Neural cell (in vitro differentiated cells): ENCODE measurements around the gene CDH4. TPM values are rescaled to one million over a fixed set of nuclear protein-coding genes. Genes with fewer than 3 reads are reported as not detected.

Source experiments
- H2AFZ ChIP-seq: fragments of 200-600, 300-800 bp; sonication (generic), shearing (Covaris generic); 2 replicates; pipeline ENCODE4 v1.6.0; 2014; ENCODE audit warnings: low read depth, mild to moderate bottlenecking, antibody characterized with exemption, low read length, moderate library complexity
- H3F3A ChIP-seq: fragments of 200-600 bp; shearing (Covaris generic); 2 replicates; pipeline ENCODE4 v1.6.1; 2016; ENCODE audit warnings: mild to moderate bottlenecking, moderate library complexity, mixed read lengths, antibody characterized with exemption, low read length; ENCODE audit not compliant: insufficient read depth, poor library complexity, severe bottlenecking
- H3K27ac ChIP-seq: fragments of 200-600, 300-800 bp; sonication (generic), shearing (Covaris generic); 2 replicates; pipeline ENCODE4 v1.5.1; 2014; ENCODE audit warnings: mild to moderate bottlenecking, low read length, moderate library complexity
- H3K27me3 ChIP-seq: fragments of 300-800, 200-600 bp; sonication (generic), shearing (Covaris generic); 2 replicates; pipeline ENCODE4 v1.6.0; 2014; ENCODE audit warnings: mild to moderate bottlenecking, low read depth, low read length, moderate library complexity; ENCODE audit not compliant: insufficient read depth
- H3K36me3 ChIP-seq: fragments of 300-800, 200-600 bp; sonication (generic), shearing (Covaris generic); 2 replicates; pipeline ENCODE4 v1.5.1; 2014; ENCODE audit warnings: mild to moderate bottlenecking, antibody characterized with exemption, low read length, moderate library complexity; ENCODE audit not compliant: insufficient read depth
- H3K4me2 ChIP-seq: fragments of 300-800, 200-600 bp; sonication (generic), shearing (Covaris generic); 2 replicates; pipeline ENCODE4 v1.6.0; 2014; ENCODE audit warnings: mild to moderate bottlenecking, low read length
- H3K4me3 ChIP-seq: fragments of 300-800, 200-600 bp; sonication (generic), shearing (Covaris generic); 2 replicates; pipeline ENCODE4 v1.5.1; 2014; ENCODE audit warnings: mild to moderate bottlenecking, low read length, moderate library complexity
- H3K79me2 ChIP-seq: fragments of 200-600 bp; shearing (Covaris generic); replicated peaks from 2 replicates; pipeline ENCODE4 v1.6.0; 2014; ENCODE audit warnings: mild to moderate bottlenecking, low read length, moderate library complexity; ENCODE audit not compliant: insufficient read depth
- H3K9ac ChIP-seq: fragments of 300-800, 200-600 bp; sonication (generic), shearing (Covaris generic); 2 replicates; pipeline ENCODE4 v1.6.1; 2016; ENCODE audit warnings: mild to moderate bottlenecking, low read length, mixed read lengths
- H3K9me2 ChIP-seq: fragments of 200-600 bp; shearing (Covaris generic); 2 replicates; pipeline ENCODE4 v1.6.1; 2016; ENCODE audit warnings: mild to moderate bottlenecking, low read length, mixed read lengths; ENCODE audit not compliant: insufficient read depth
- H3K9me3 ChIP-seq: fragments of 200-600, 300-800 bp; sonication (generic), shearing (Covaris generic); 2 replicates; pipeline ENCODE4 v1.6.1; 2016; ENCODE audit warnings: mild to moderate bottlenecking, mixed run types, low read length, moderate library complexity, mixed read lengths
- H4K20me1 ChIP-seq: fragments of 200-600 bp; shearing (Covaris generic); 2 replicates; pipeline ENCODE4 v1.6.1; 2016; ENCODE audit warnings: mild to moderate bottlenecking, mixed run types; ENCODE audit not compliant: insufficient read depth
- CTCF ChIP-seq: fragments of 450-650 bp; IDR thresholded peaks from 2 replicates; pipeline ENCODE4 v1.5.1; 2014; ENCODE audit warnings: antibody characterized with exemption, mild to moderate bottlenecking, moderate library complexity; ENCODE audit not compliant: poor library complexity, severe bottlenecking
- EP300 ChIP-seq: fragments of 450-650 bp; conservative IDR thresholded peaks from 2 replicates; pipeline ENCODE4 v1.6.1; 2014; ENCODE audit warnings: antibody characterized with exemption, mild to moderate bottlenecking, moderate library complexity; ENCODE audit not compliant: poor library complexity, severe bottlenecking
- EZH2 ChIP-seq: fragments of 200-600, 300-800 bp; shearing (Covaris generic), sonication (generic); IDR thresholded peaks from 2 replicates; pipeline ENCODE4 v1.6.1; 2014; ENCODE audit warnings: antibody characterized with exemption, low read length, borderline replicate concordance, mild to moderate bottlenecking; ENCODE audit not compliant: insufficient read depth, poor library complexity, severe bottlenecking
- MXI1 ChIP-seq: fragments of 450-650 bp; conservative IDR thresholded peaks from 2 replicates; pipeline ENCODE4 v1.6.1; 2014; ENCODE audit warnings: antibody characterized with exemption, mild to moderate bottlenecking; ENCODE audit not compliant: poor library complexity, severe bottlenecking
- POLR2AphosphoS5 ChIP-seq: IDR thresholded peaks from 2 replicates; pipeline ENCODE4 v1.6.1; 2012
- RAD21 ChIP-seq: fragments of 450-650 bp; conservative IDR thresholded peaks from 2 replicates; pipeline ENCODE4 v1.6.1; 2014; ENCODE audit warnings: antibody characterized with exemption, mild to moderate bottlenecking, moderate library complexity
- REST ChIP-seq: IDR thresholded peaks from 2 replicates; pipeline ENCODE4 v1.6.1; 2012; ENCODE audit warnings: borderline replicate concordance
- SMC3 ChIP-seq: fragments of 450-650 bp; conservative IDR thresholded peaks from 2 replicates; pipeline ENCODE4 v1.6.1; 2014; ENCODE audit warnings: antibody characterized with exemption, mild to moderate bottlenecking, moderate library complexity; ENCODE audit not compliant: poor library complexity
- TAF1 ChIP-seq: IDR thresholded peaks from 2 replicates; pipeline ENCODE4 v1.6.1; 2012; ENCODE audit warnings: low read depth
- polyA plus RNA-seq: library from polyadenylated mRNA; depleted of rRNA; stranded (reverse); fragments of >200 nt; gene quantifications from 2 replicates; pipeline ENCODE4 v1.2.3, GENCODE V29; 2014

CDH4 gene
- polyA plus RNA-seq, 1 donor from 2014 or later, result 24.6 TPM

GRCh38 chr20:61776491-61777075 lies 524.5 kb downstream of the CDH4 start:
- Histone ChIP-seq H3K36me3 (no peaks in the 10 kb centered on the region), H2AFZ (no peak overlapping the region), H3K9me2 (no peaks in the 10 kb centered on the region), H4K20me1 (no peaks in the 10 kb centered on the region), H3F3A (no peaks in the 10 kb centered on the region), H3K9me3 (no peaks in the 10 kb centered on the region), H3K9ac (no peak overlapping the region), H3K4me3 (no peak overlapping the region), H3K27me3 (no peaks in the 10 kb centered on the region), H3K4me2 (no peak overlapping the region), H3K27ac (no peak overlapping the region), H3K79me2 (no peaks in the 10 kb centered on the region)
- TF ChIP-seq CTCF, result no peak
- no peak for TF ChIP-seq RAD21
- no peak for TF ChIP-seq EP300
- TF ChIP-seq TAF1, result no peak
- TF ChIP-seq POLR2AphosphoS5, result no peak
- no peak for TF ChIP-seq EZH2
- TF ChIP-seq REST, result no peak
- TF ChIP-seq SMC3, result no peak
- no peak for TF ChIP-seq MXI1

GRCh38 chr20:61777773-61778494 lies 525.9 kb downstream of the CDH4 start:
- H2AFZ ChIP-seq, result no peak overlapping the region

More at GRCh38 chr20:61777773-61778494, 525.9 kb downstream of the CDH4 start:
- H3K9me2 ChIP-seq, result no peaks in the 10 kb centered on the region
- no peak overlapping the region for H3K27ac ChIP-seq
- no peaks in the 10 kb centered on the region for H3K9me3 ChIP-seq
- no peak overlapping the region for H3K4me2 ChIP-seq
- no peaks in the 10 kb centered on the region for H3F3A ChIP-seq
- H3K79me2 ChIP-seq, result no peaks in the 10 kb centered on the region
- H4K20me1 ChIP-seq, result no peaks in the 10 kb centered on the region
- no peak overlapping the region for H3K4me3 ChIP-seq
- H3K27me3 ChIP-seq, result no peaks in the 10 kb centered on the region
- no peak overlapping the region for H3K9ac ChIP-seq
- TF ChIP-seq RAD21, result no peak
- no peaks in the 10 kb centered on the region for H3K36me3 ChIP-seq
